ENCODE measurements around the gene MDK.

MDK gene

DNA sequence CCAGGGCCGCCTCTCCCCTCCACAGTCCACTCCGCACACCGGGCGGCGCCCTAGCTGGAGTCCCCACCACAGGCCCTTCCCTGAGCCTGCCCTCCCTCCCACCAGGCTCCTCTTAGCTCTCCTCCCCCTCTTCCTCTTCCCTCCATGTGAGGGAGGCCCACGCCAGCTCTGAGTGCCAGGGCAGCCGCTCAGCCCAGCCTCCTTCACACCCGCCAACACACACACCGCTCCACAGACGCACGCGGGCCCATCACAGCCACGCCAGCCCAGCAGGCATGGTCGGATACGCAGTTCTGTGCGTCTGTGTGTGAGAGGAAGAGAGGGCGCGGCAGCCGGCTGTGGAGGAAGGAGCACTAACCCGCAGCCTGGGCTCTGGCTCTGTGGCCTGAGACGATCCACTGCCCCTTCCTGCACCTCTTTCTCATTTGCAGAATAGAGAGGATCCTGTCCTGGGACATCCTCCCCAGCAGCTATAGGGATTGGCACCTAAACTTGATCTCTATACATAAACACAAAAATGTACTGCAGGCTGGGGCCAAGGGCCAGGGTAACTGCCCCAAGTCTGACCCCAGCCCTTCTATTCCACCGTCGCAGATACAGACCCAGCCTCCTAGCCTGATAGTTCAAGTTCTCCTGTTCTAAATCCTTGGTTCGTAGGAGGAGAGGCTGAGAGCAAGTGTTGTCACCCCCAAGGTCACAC lies 6.6 kb downstream of the MDK start (continued):
- TF ChIP-seq ZNF792 (tag by site-specific recombination; IDR thresholded peaks at IDR 0.05): no peak
- TF ChIP-seq, protein P1, sequence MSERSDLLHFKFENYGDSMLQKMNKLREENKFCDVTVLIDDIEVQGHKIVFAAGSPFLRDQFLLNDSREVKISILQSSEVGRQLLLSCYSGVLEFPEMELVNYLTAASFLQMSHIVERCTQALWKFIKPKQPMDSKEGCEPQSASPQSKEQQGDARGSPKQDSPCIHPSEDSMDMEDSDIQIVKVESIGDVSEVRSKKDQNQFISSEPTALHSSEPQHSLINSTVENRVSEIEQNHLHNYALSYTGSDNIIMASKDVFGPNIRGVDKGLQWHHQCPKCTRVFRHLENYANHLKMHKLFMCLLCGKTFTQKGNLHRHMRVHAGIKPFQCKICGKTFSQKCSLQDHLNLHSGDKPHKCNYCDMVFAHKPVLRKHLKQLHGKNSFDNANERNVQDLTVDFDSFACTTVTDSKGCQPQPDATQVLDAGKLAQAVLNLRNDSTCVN (tag by site-specific recombination; optimal IDR thresholded peaks at IDR 0.05): no peak
- no peak for TF ChIP-seq HOXA7 (CRISPR knock-in tag; IDR thresholded peaks at IDR 0.05; ENCODE audit: borderline replicate concordance)
- TF ChIP-seq ZBTB21 (tag by site-specific recombination; IDR thresholded peaks at IDR 0.05): no peak
- TF ChIP-seq ZNF585B (tag by site-specific recombination; IDR thresholded peaks at IDR 0.05): no peak
- TF ChIP-seq ZNF302 (tag by site-specific recombination; IDR thresholded peaks at IDR 0.05; ENCODE audit: low read depth): no peak
- TF ChIP-seq SETDB1 (IDR thresholded peaks at IDR 0.05; ENCODE audit: insufficient read length, low read length): no peak
- TF ChIP-seq ZNF837 (tag by site-specific recombination; IDR thresholded peaks at IDR 0.05): no peak
- no peak for TF ChIP-seq ZBTB11 (tag by site-specific recombination; conservative IDR thresholded peaks at IDR 0.05; ENCODE audit: low read depth)
- TF ChIP-seq ZNF311 (tag by site-specific recombination; IDR thresholded peaks at IDR 0.05; ENCODE audit: borderline replicate concordance): no peak
- TF ChIP-seq, protein P2, sequence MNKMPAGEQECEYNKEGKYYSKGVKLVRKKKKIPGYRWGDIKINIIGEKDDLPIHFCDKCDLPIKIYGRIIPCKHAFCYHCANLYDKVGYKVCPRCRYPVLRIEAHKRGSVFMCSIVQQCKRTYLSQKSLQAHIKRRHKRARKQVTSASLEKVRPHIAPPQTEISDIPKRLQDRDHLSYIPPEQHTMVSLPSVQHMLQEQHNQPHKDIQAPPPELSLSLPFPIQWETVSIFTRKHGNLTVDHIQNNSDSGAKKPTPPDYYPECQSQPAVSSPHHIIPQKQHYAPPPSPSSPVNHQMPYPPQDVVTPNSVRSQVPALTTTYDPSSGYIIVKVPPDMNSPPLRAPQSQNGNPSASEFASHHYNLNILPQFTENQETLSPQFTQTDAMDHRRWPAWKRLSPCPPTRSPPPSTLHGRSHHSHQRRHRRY (tag by site-specific recombination; IDR thresholded peaks at IDR 0.05): no peak
- no peak for TF ChIP-seq ZNF658 (tag by site-specific recombination; IDR thresholded peaks at IDR 0.05)
- TF ChIP-seq ZNF202 (tag by site-specific recombination; IDR thresholded peaks at IDR 0.05; ENCODE audit: borderline replicate concordance): no peak
- TF ChIP-seq ZBTB8A (tag by site-specific recombination; IDR thresholded peaks at IDR 0.05): no peak
- no peak for TF ChIP-seq TCF7L2 (IDR thresholded peaks at IDR 0.05; ENCODE audit: borderline replicate concordance, low read depth, low read length)
- no peak for TF ChIP-seq ZNF558 (tag by site-specific recombination; IDR thresholded peaks at IDR 0.05)
- no peak for TF ChIP-seq GLI4 (tag by site-specific recombination; IDR thresholded peaks at IDR 0.05)
- no peak for TF ChIP-seq ZNF37A (tag by site-specific recombination; IDR thresholded peaks at IDR 0.05)
- TF ChIP-seq ZNF132 (tag by site-specific recombination; IDR thresholded peaks at IDR 0.05; ENCODE audit: borderline replicate concordance): no peak
- TF ChIP-seq ZNF600 (tag by site-specific recombination; IDR thresholded peaks at IDR 0.05): 0 out of 2 replicates have a peak, but pooled peaks have one; percentile 36
- no peak for TF ChIP-seq SCRT2 (tag by site-specific recombination; IDR thresholded peaks at IDR 0.05)
- no peak for TF ChIP-seq ZNF140 (tag by site-specific recombination; IDR thresholded peaks at IDR 0.05)
- TF ChIP-seq BCL11A (tag by site-specific recombination; IDR thresholded peaks at IDR 0.05; ENCODE audit: low read depth): no peak
- TF ChIP-seq ZSCAN23 (tag by site-specific recombination; IDR thresholded peaks at IDR 0.05): no peak
- no peak for TF ChIP-seq ZNF416 (tag by site-specific recombination; IDR thresholded peaks at IDR 0.05)
- TF ChIP-seq ZNF664 (tag by site-specific recombination; IDR thresholded peaks at IDR 0.05): no peak
- TF ChIP-seq ZNF114 (tag by site-specific recombination; IDR thresholded peaks at IDR 0.05): no peak
- TF ChIP-seq, protein P3, sequence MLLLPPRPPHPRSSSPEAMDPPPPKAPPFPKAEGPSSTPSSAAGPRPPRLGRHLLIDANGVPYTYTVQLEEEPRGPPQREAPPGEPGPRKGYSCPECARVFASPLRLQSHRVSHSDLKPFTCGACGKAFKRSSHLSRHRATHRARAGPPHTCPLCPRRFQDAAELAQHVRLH (tag by site-specific recombination; IDR thresholded peaks at IDR 0.05): no peak
- TF ChIP-seq ZNF366 (tag by site-specific recombination; conservative IDR thresholded peaks at IDR 0.05): no peak
- TF ChIP-seq, protein P4, sequence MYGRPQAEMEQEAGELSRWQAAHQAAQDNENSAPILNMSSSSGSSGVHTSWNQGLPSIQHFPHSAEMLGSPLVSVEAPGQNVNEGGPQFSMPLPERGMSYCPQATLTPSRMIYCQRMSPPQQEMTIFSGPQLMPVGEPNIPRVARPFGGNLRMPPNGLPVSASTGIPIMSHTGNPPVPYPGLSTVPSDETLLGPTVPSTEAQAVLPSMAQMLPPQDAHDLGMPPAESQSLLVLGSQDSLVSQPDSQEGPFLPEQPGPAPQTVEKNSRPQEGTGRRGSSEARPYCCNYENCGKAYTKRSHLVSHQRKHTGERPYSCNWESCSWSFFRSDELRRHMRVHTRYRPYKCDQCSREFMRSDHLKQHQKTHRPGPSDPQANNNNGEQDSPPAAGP (tag by site-specific recombination; IDR thresholded peaks at IDR 0.05): no peak
- TF ChIP-seq ZFHX2 (tag by site-specific recombination; conservative IDR thresholded peaks at IDR 0.05): peak; percentile 79
- peak; percentile 87 for TF ChIP-seq ZNF341 (tag by site-specific recombination; IDR thresholded peaks at IDR 0.05; ENCODE audit: low read depth)
- TF ChIP-seq ZNF660 (tag by site-specific recombination; IDR thresholded peaks at IDR 0.05): no peak
